ENCODE results near the gene DST.
A peak's percentile ranks its signal among the peaks of the same experiment; 100 is the strongest.
"Not testable (repeated sequence)": the region's sequence is repeated elsewhere in the genome, so short reads cannot be mapped to it uniquely, and the experiment has no call there.

DST gene

DNA sequence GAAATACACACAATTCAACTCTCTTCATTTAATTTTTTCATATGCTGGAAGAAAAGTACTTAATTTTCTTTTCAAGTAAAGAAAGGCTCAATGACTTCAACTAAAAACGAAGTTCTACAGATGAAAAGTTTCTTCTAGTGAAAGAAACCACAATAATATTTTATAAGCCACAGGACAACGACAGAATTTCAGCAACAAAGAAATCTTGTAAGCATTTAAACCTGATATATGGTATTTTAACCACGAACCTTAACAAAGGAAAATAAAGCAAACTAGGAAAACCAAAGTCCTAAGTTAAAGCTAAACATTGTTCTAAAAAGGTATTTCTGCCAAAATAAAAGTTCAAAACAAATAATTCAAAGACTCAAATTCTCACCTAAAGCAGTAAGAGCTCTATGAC, 24.6 kb upstream of the DST start:
- H3K4me3 ChIP-seq (replicated peaks in 1 of 2; ENCODE audit: low read depth in 2 of 2, low read length in 2 of 2), result no peak overlapping the region
- no peak for DNase-seq (ENCODE audit: low read depth in 2 of 2)
- TF ChIP-seq, protein P1, sequence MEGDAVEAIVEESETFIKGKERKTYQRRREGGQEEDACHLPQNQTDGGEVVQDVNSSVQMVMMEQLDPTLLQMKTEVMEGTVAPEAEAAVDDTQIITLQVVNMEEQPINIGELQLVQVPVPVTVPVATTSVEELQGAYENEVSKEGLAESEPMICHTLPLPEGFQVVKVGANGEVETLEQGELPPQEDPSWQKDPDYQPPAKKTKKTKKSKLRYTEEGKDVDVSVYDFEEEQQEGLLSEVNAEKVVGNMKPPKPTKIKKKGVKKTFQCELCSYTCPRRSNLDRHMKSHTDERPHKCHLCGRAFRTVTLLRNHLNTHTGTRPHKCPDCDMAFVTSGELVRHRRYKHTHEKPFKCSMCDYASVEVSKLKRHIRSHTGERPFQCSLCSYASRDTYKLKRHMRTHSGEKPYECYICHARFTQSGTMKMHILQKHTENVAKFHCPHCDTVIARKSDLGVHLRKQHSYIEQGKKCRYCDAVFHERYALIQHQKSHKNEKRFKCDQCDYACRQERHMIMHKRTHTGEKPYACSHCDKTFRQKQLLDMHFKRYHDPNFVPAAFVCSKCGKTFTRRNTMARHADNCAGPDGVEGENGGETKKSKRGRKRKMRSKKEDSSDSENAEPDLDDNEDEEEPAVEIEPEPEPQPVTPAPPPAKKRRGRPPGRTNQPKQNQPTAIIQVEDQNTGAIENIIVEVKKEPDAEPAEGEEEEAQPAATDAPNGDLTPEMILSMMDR (IDR thresholded peaks at IDR 0.05; ENCODE audit: low read depth, low read length), result no peak

GRCh38 chr6:56664029-56664428, 21.3 kb upstream of the DST start:
- DNase-seq (ENCODE audit: low read depth in 2 of 2), result no peak
- TF ChIP-seq, protein P1 (IDR thresholded peaks at IDR 0.05; ENCODE audit: low read depth, low read length), result no peak
- H3K4me3 ChIP-seq (replicated peaks in 1 of 2; ENCODE audit: low read depth in 2 of 2, low read length in 2 of 2), result no peak overlapping the region

- H3K4me3 ChIP-seq (replicated peaks in 1 of 2; ENCODE audit: low read depth in 2 of 2, low read length in 2 of 2), result no peak overlapping the region
- TF ChIP-seq, protein P1 (IDR thresholded peaks at IDR 0.05; ENCODE audit: low read depth, low read length), result no peak
- peak in 1 of 2 donors; percentile 38 for DNase-seq (ENCODE audit: low read depth in 2 of 2)
Measured at GRCh38 chr6:56663344-56663743, 20.7 kb upstream of the DST start.

DNA sequence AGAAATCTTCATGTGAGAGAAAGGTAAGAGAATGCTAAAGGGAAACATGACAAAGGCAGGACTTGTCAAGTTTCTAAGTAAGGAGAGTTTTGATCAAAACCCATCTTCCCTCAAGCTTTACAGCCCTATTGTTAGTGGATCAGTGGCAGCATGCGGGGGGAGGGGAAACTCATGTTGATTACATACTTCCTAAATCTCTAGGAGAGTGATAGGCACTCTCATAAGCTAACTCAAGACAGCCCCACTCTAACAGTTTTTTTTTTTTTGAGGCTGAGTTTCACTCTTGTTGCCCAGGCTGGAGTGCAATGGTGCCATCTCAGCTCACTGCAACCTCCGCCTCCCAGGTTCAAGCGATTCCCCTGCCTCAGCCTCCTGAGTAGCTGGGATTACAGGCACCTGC, 18.6 kb upstream of the DST start:
- DNase-seq (ENCODE audit: low read depth in 2 of 2); H3K4me3 ChIP-seq (replicated peaks in 1 of 2; ENCODE audit: low read depth in 2 of 2, low read length in 2 of 2): not testable (repeated sequence)

- TF ChIP-seq, protein P1 (IDR thresholded peaks at IDR 0.05; ENCODE audit: low read depth, low read length), result no peak
- H3K4me3 ChIP-seq (replicated peaks in 1 of 2; ENCODE audit: low read depth in 2 of 2, low read length in 2 of 2), result no peak overlapping the region
- DNase-seq (ENCODE audit: low read depth in 2 of 2), result no peak
Measured at GRCh38 chr6:56660381-56660730, 17.7 kb upstream of the DST start.

DNA sequence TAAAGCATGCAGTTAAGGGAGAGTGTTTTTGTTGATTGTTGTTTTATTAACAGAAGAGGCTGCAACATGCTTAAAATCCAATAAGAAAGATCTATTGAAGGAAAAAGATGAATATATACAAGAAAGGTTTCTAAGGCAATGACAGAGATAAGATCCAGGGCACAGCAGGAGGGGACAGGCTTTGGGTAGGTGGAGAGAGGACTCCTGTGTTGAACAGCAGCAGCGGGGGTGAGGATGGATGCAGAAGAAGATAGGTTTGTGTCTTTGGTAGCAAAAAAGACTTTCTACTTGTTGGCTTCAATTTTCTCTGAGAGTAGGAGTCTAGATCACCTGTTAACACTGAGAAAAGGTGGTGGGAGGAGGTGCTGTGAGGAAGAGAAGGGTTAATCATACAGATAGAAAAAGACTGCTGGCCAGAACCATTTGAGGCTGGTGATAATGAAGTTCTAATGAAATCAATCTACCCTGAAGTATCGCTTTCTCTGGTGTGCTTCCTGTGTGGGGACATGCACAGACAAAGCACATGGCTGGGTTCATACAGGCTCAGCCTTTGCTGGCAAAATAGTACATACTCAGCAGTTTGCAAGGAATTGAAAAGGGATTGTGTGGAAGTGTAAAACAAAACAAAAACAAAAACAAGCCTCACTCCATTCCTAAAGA, 17.2 kb upstream of the DST start:
- H3K4me3 ChIP-seq (replicated peaks in 1 of 2; ENCODE audit: low read depth in 2 of 2, low read length in 2 of 2), result no peak overlapping the region
- TF ChIP-seq, protein P1 (IDR thresholded peaks at IDR 0.05; ENCODE audit: low read depth, low read length), result no peak
- no peak for DNase-seq (ENCODE audit: low read depth in 2 of 2)

GRCh38 chr6:56658326-56658725, 15.6 kb upstream of the DST start:
- TF ChIP-seq, protein P1 (IDR thresholded peaks at IDR 0.05; ENCODE audit: low read depth, low read length), result no peak
- no peak for DNase-seq (ENCODE audit: low read depth in 2 of 2)
- no peak overlapping the region for H3K4me3 ChIP-seq (replicated peaks in 1 of 2; ENCODE audit: low read depth in 2 of 2, low read length in 2 of 2)

All from cardiac fibroblast (primary cell).